ENCODE measurements around the gene STAU1. TPM values are rescaled to one million over a fixed set of nuclear protein-coding genes. Genes with fewer than 3 reads are reported as not detected.
"Not testable (repeated sequence)": the region's sequence is repeated elsewhere in the genome, so short reads cannot be mapped to it uniquely, and the experiment has no call there.

Gene STAU1
- total RNA-seq, 1 donor from 2014 or later = 73.5 TPM

- no peaks in the 10 kb centered on the region for H3K27me3 ChIP-seq (ENCODE audit: low read depth)
- DNase-seq = no peak
- H3K4me3 ChIP-seq = no peak overlapping the region
- H3K4me1 ChIP-seq = peaks cover 48% of the 10 kb centered on the region
- H3K9me3 ChIP-seq = no peaks in the 10 kb centered on the region
- TF ChIP-seq CTCF (IDR thresholded peaks at IDR 0.05) = no peak
- peaks cover 22% of the 10 kb centered on the region for H3K36me3 ChIP-seq
- no peak for ATAC-seq
- intact Hi-C loops (cut with DNase I) = no loop called here
- no peak overlapping the region for H3K27ac ChIP-seq
Observed at GRCh38 chr20:49170714-49171113, 17.4 kb downstream of the STAU1 start.

- Histone ChIP-seq H3K27me3 (ENCODE audit: low read depth) (no peaks in the 10 kb centered on the region), H3K4me1 (peaks cover 48% of the 10 kb centered on the region), H3K27ac (no peak overlapping the region), H3K4me3 (no peak overlapping the region), H3K9me3 (no peaks in the 10 kb centered on the region), H3K36me3 (peaks cover 27% of the 10 kb centered on the region)
- no peak for ATAC-seq
- intact Hi-C loops (cut with DNase I) = no loop called here
- no peak for TF ChIP-seq CTCF (IDR thresholded peaks at IDR 0.05)
- no peak for DNase-seq
Observed at GRCh38 chr20:49169547-49169946, 18.6 kb downstream of the STAU1 start.

GRCh38 chr20:49168864-49169263 lies 19.3 kb downstream of the STAU1 start:
- Histone ChIP-seq H3K4me1 (peaks cover 48% of the 10 kb centered on the region), H3K36me3 (peaks cover 32% of the 10 kb centered on the region)
- intact Hi-C loops (cut with DNase I); H3K27me3 ChIP-seq (ENCODE audit: low read depth); H3K27ac ChIP-seq; DNase-seq; ATAC-seq; H3K4me3 ChIP-seq; H3K9me3 ChIP-seq: not testable (repeated sequence)

GRCh38 chr20:49167811-49168507 lies 20.2 kb downstream of the STAU1 start:
- intact Hi-C loops (cut with DNase I) = no loop called here
- no peak for TF ChIP-seq CTCF (IDR thresholded peaks at IDR 0.05)
- ATAC-seq (peak; percentile 72 to 89), DNase-seq (no peak)
- Histone ChIP-seq H3K4me3 (no peak overlapping the region), H3K27me3 (ENCODE audit: low read depth) (no peaks in the 10 kb centered on the region), H3K27ac (no peak overlapping the region), H3K36me3 (peaks cover 27% of the 10 kb centered on the region), H3K4me1 (peaks cover 48% of the 10 kb centered on the region), H3K9me3 (no peaks in the 10 kb centered on the region)

GRCh38 chr20:49166534-49167449 lies 21.3 kb downstream of the STAU1 start:
- ATAC-seq (no peak), DNase-seq (no peak)
- Histone ChIP-seq H3K4me1 (peaks cover 42% of the 10 kb centered on the region), H3K27ac (no peak overlapping the region), H3K9me3 (no peaks in the 10 kb centered on the region), H3K27me3 (ENCODE audit: low read depth) (no peaks in the 10 kb centered on the region), H3K4me3 (no peak overlapping the region), H3K36me3 (peaks cover 27% of the 10 kb centered on the region)
- intact Hi-C loops (cut with DNase I) = no loop called here
- no peak for TF ChIP-seq CTCF (IDR thresholded peaks at IDR 0.05)

GRCh38 chr20:49165611-49166010 lies 22.5 kb downstream of the STAU1 start:
- Histone ChIP-seq H3K27ac (no peak overlapping the region), H3K4me1 (peaks cover 51% of the 10 kb centered on the region), H3K4me3 (no peak overlapping the region), H3K9me3 (no peaks in the 10 kb centered on the region), H3K27me3 (ENCODE audit: low read depth) (no peaks in the 10 kb centered on the region), H3K36me3 (peaks cover 23% of the 10 kb centered on the region)
- ATAC-seq (no peak), DNase-seq (no peak)
- TF ChIP-seq CTCF (IDR thresholded peaks at IDR 0.05) = no peak
- intact Hi-C loops (cut with DNase I) = no loop called here

Measured in lower lobe of right lung (tissue), 2 donors.